HepG2 (cell line): Measurements from ENCODE around the gene EGFR. TPM values are rescaled to one million over a fixed set of nuclear protein-coding genes. Genes with fewer than 3 reads are reported as not detected.
A peak's percentile ranks its signal among the peaks of the same experiment; 100 is the strongest.

Experiments used
- ATAC-seq: fragments of 200-7000 bp; cut with Tn5 transposase; 3 replicates; pipeline ENCODE4 v1.9.1; 2020; ENCODE audit warnings: mild to moderate bottlenecking, moderate library complexity
- BruUV-seq: library from RNA; stranded (reverse); fragments of 400-500 nt; replicated peaks from 2 replicates; lab custom pipeline; 2021; lab: Mats Ljungman, UMichigan
- CTCF ChIA-PET: fragments of 300-600 bp; formaldehyde crosslinking; extraction: SDS; loops from one replicate; lab custom pipeline; 2021; ENCODE audit warnings: low total read pairs, inconsistent platforms, low intra/inter-chr PET ratio; lab: Yijun Ruan, JAX
- POLR2A ChIA-PET: fragments of 350-600 bp; sonication (Branson Sonifier 250); formaldehyde crosslinking; loops from one replicate; lab custom pipeline; 2020; ENCODE audit warnings: antibody characterized with exemption, inconsistent platforms; lab: Yijun Ruan, JAX
- DNase-seq: peaks from one replicate; pipeline ENCODE4 v3.0.0-alpha.2; 2015; ENCODE audit warnings: low spot score
- FAIRE-seq: peaks from 3 replicates; lab custom pipeline; 2011; peaks lifted over from hg19 to GRCh38; lab: Jason Lieb, UNC
- H2AFZ ChIP-seq: one replicate; pipeline ENCODE4 v1.6.1; 2011; ENCODE audit warnings: low read length, inconsistent platforms
- H3K27ac ChIP-seq: fragments of 300-600 bp; 3 replicates; pipeline ENCODE4 v1.8.0; 2011; ENCODE audit warnings: mixed run types, mild to moderate bottlenecking, mixed read lengths, low read length, inconsistent platforms; ENCODE audit not compliant: insufficient read depth; ENCODE audit errors: extremely low read length
- H3K27me3 ChIP-seq, 2 experiments: fragments of 200-600 bp in 1 of 2; 2 replicates in 1 of 2; 3 replicates in 1 of 2; pipeline versions ENCODE4 v1.6.0 to v1.8.0; 2011; ENCODE audit warnings: low read length in 2 of 2, mild to moderate bottlenecking in 2 of 2, moderate library complexity in 2 of 2, inconsistent platforms in 1 of 2; ENCODE audit not compliant: insufficient read depth in 2 of 2, control insufficient read depth in 1 of 2
- H3K36me3 ChIP-seq, 2 experiments: fragments of 200-600 bp in 1 of 2; replicated peaks in 1 of 2; 2 replicates in 1 of 2; 3 replicates in 1 of 2; pipeline versions ENCODE4 v1.5.1 to v1.8.0; 2011; ENCODE audit warnings: low read length in 2 of 2, inconsistent platforms in 1 of 2; ENCODE audit not compliant: insufficient read depth in 2 of 2, control insufficient read depth in 1 of 2
- H3K4me1 ChIP-seq: 2 replicates; pipeline ENCODE4 v1.5.1; 2012; ENCODE audit warnings: low read length, inconsistent platforms; ENCODE audit not compliant: insufficient read depth
- H3K4me2 ChIP-seq: 2 replicates; pipeline ENCODE4 v1.6.0; 2011; ENCODE audit warnings: low read depth, low read length, inconsistent platforms
- H3K4me3 ChIP-seq, 3 experiments: fragments of 200-600 bp in 1 of 3; sonication (generic), shearing (Covaris generic) in 1 of 3; replicated peaks in 1 of 3; 2 replicates each; pipeline ENCODE4 v1.5.1; 2011 to 2016; ENCODE audit warnings: low read length in 3 of 3, inconsistent platforms in 2 of 3, low read depth in 2 of 3, mild to moderate bottlenecking in 2 of 3, control low read depth in 1 of 3, mixed read lengths in 1 of 3; ENCODE audit not compliant: insufficient read depth in 1 of 3
- H3K79me2 ChIP-seq: one replicate; pipeline ENCODE4 v1.6.1; 2011; ENCODE audit warnings: low read length, inconsistent platforms; ENCODE audit not compliant: insufficient read depth
- H3K9ac ChIP-seq: 2 replicates; pipeline ENCODE4 v1.6.0; 2011; ENCODE audit warnings: mild to moderate bottlenecking, low read depth, low read length, inconsistent platforms; ENCODE audit not compliant: insufficient read depth
- H3K9me3 ChIP-seq: 2 replicates; pipeline ENCODE4 v1.5.1; 2012; ENCODE audit warnings: mild to moderate bottlenecking, low read length
- H4K20me1 ChIP-seq: 2 replicates; pipeline ENCODE4 v1.6.0; 2011; ENCODE audit warnings: inconsistent platforms, mild to moderate bottlenecking, low read length, moderate library complexity; ENCODE audit not compliant: insufficient read depth
- IKZF4 ChIP-seq: sonication (generic); formaldehyde crosslinking; IDR thresholded peaks from 2 replicates; pipeline ENCODE4 v1.5.1; 2020; ENCODE audit warnings: borderline replicate concordance, mild to moderate bottlenecking, low read depth, missing genetic modification reagents; ENCODE audit errors: not compliant biosample characterization
- NBN ChIP-seq: fragments of 450-650 bp; conservative IDR thresholded peaks from 2 replicates; pipeline ENCODE4 v1.6.1; 2017
- NR2C2 ChIP-seq: sonication (generic); formaldehyde crosslinking; IDR thresholded peaks from 2 replicates; pipeline ENCODE4 v1.4.0; 2020; ENCODE audit warnings: missing genetic modification reagents, mild to moderate bottlenecking, moderate library complexity, borderline replicate concordance
- RFX5 ChIP-seq: IDR thresholded peaks from 2 replicates; pipeline ENCODE4 v1.6.1; 2011; ENCODE audit warnings: low read depth, low read length, improper control_type of control experiment
- TOE1 ChIP-seq: sonication (generic); formaldehyde crosslinking; IDR thresholded peaks from 2 replicates; pipeline ENCODE4 v1.4.0; 2020; ENCODE audit warnings: mild to moderate bottlenecking, missing genetic modification reagents
- ZBTB4 ChIP-seq: sonication (generic); formaldehyde crosslinking; IDR thresholded peaks from 2 replicates; pipeline ENCODE4 v1.4.0; 2020; ENCODE audit warnings: missing genetic modification reagents, mild to moderate bottlenecking, borderline replicate concordance
- ZMYM2 ChIP-seq: sonication (generic); formaldehyde crosslinking; IDR thresholded peaks from 2 replicates; pipeline ENCODE4 v1.8.0; 2022; ENCODE audit warnings: mild to moderate bottlenecking, missing genetic modification reagents
- ZNF557 ChIP-seq: sonication (generic); formaldehyde crosslinking; IDR thresholded peaks from 2 replicates; pipeline ENCODE4 v1.4.0; 2020; ENCODE audit warnings: missing genetic modification reagents
- WGBS: methylation state at CpG from one replicate; pipeline ENCODE4 v1.1.6; 2017; ENCODE audit warnings: low lambda C conversion rate; 5-methylcytosine and 5-hydroxymethylcytosine counted together
- in situ Hi-C: cut with HindIII; loops from 2 replicates; pipeline ENCODE4 v1.10.0; 2017; ENCODE audit warnings: low pct_unique_long_range_greater_than_20kb; ENCODE audit not compliant: extremely low pct_ligation_motif_present
- intact Hi-C: fragments of 100-400 bp; cut with micrococcal nuclease; formaldehyde crosslinking; loops from one replicate; pipeline ENCODE4 v1.10.0; 2022; ENCODE audit not compliant: unreplicated experiment
- polyA plus RNA-seq, 8 experiments: library from polyadenylated mRNA; depleted of rRNA in 3 of 8; stranded (reverse) in 7 of 8; unstranded in 1 of 8; fragments of >200 nt; fragmentation: Illumina TruSeq in 4 of 8; extraction: Trizol in 4 of 8; gene quantifications; 2 replicates each; pipeline versions ENCODE4 v1.2.1 to v1.2.3, GENCODE V29; 2011 to 2016; ENCODE audit warnings: low read depth in 4 of 8, missing spikeins in 1 of 8, mixed read lengths in 1 of 8; ENCODE audit not compliant: insufficient read depth in 1 of 8
- total RNA-seq, 5 experiments: library from RNA; depleted of rRNA; stranded (reverse); fragments of >200 nt; fragmentation: Illumina TruSeq; extraction: Trizol; gene quantifications; 2 replicates each; pipeline ENCODE4 v1.2.3, GENCODE V29; 2016; ENCODE audit warnings: low read depth in 1 of 5
- TF ChIP-seq, protein P1 (sequence below): sonication (generic); formaldehyde crosslinking; IDR thresholded peaks from 2 replicates; pipeline ENCODE4 v1.5.0; 2020; ENCODE audit warnings: mild to moderate bottlenecking, missing genetic modification reagents
- TF ChIP-seq, protein P2 (sequence below): sonication (generic); formaldehyde crosslinking; IDR thresholded peaks from 2 replicates; pipeline ENCODE4 v1.5.1; 2020; ENCODE audit warnings: mild to moderate bottlenecking, missing genetic modification reagents, borderline replicate concordance

Gene EGFR
- total and polyA plus RNA-seq, 2 of the 13 experiments (the other 11 are each of a cell fraction or from before 2014, with no cell fraction given), result 7.0 to 10.0 TPM

DNA sequence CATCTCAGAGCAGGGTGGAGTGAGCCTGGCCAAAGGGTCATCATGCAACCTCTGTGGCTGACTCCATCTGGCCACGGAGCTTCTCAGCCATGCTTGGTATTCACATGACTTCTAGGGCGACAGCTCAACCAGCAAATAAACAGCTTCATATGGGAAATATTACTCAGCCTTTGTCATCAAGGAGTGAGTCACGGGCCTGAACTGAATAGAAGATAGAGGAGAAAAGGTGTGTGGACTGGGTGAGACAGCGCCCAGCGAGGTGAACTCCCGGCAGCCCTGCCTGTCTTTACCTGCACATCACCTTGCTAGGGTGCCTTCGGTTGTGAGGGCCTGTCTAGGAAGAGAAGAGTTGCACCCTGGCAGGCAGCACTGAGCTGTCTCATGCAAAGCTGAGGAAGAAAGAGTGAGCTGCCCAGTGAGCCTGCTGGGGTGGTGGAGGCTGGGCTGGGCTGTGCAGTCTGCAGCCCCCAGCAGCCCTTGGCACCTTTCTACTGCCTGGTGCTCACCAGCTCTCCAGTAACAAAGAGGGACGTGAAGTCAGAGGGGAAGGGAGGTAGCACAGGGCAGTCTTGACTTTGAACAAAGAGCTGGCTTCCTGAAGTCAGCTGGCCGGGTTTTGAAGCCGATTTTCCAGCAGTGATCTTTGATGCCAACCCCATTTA lies 114.2 kb downstream of the EGFR start:
- in situ Hi-C loops (no loop called here), intact Hi-C loops (loop anchor here (1.0 to 10.0 kb wide), 8 partner anchors 46 to 361 kb away; partner anchors contain the start of gene EGFR)
- peak; percentile 54 for ATAC-seq
- TSS peak; percentile 41 for BruUV-seq
- Histone ChIP-seq H3K9ac (peak overlapping the region; percentile 62), H3K27me3 (no peaks in the 10 kb centered on the region), H3K9me3 (no peaks in the 10 kb centered on the region), H3K36me3 (no peaks in the 10 kb centered on the region), H3K27ac (peak overlapping the region; percentile 52), H3K4me3 (peak overlapping the region in 2 of 3 experiments; percentile 2 to 63; a peak in 3 of 6 replicates), H3K4me2 (peak overlapping the region; percentile 83), H4K20me1 (no peaks in the 10 kb centered on the region), H2AFZ (peak overlapping the region; percentile 6), H3K79me2 (no peaks in the 10 kb centered on the region), H3K4me1 (peaks cover 59% of the 10 kb centered on the region)
- POLR2A ChIA-PET, result interaction anchor here (0.8 to 3.1 kb wide), 13 partner anchors 41 to 374 kb away, joined by 3 to 30 read pairs (median 5); partner anchors contain the start of genes EGFR and SEC61G
- DNase-seq, result peak; percentile 75
- WGBS, result 13% methylated on average over 10 of the region's 10 CpGs
- peak; percentile 28 for FAIRE-seq
- CTCF ChIA-PET, result no interaction called here
- TF ChIP-seq ZNF557 (CRISPR knock-in tag), result no peak
- TF ChIP-seq, protein P1, sequence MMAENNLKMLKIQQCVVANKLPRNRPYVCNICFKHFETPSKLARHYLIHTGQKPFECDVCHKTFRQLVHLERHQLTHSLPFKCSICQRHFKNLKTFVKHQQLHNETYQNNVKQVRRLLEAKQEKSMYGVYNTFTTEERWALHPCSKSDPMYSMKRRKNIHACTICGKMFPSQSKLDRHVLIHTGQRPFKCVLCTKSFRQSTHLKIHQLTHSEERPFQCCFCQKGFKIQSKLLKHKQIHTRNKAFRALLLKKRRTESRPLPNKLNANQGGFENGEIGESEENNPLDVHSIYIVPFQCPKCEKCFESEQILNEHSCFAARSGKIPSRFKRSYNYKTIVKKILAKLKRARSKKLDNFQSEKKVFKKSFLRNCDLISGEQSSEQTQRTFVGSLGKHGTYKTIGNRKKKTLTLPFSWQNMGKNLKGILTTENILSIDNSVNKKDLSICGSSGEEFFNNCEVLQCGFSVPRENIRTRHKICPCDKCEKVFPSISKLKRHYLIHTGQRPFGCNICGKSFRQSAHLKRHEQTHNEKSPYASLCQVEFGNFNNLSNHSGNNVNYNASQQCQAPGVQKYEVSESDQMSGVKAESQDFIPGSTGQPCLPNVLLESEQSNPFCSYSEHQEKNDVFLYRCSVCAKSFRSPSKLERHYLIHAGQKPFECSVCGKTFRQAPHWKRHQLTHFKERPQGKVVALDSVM, result no peak
- no peak for TF ChIP-seq RFX5
- 0 out of 2 replicates have a peak, but pooled peaks have one; percentile 24 for TF ChIP-seq NR2C2
- TF ChIP-seq TOE1 (CRISPR knock-in tag), result no peak
- TF ChIP-seq NBN, result no peak
- TF ChIP-seq IKZF4 (CRISPR knock-in tag), result no peak
- TF ChIP-seq ZMYM2 (CRISPR knock-in tag), result no peak
- no peak for TF ChIP-seq ZBTB4 (CRISPR knock-in tag)
- TF ChIP-seq, protein P2, sequence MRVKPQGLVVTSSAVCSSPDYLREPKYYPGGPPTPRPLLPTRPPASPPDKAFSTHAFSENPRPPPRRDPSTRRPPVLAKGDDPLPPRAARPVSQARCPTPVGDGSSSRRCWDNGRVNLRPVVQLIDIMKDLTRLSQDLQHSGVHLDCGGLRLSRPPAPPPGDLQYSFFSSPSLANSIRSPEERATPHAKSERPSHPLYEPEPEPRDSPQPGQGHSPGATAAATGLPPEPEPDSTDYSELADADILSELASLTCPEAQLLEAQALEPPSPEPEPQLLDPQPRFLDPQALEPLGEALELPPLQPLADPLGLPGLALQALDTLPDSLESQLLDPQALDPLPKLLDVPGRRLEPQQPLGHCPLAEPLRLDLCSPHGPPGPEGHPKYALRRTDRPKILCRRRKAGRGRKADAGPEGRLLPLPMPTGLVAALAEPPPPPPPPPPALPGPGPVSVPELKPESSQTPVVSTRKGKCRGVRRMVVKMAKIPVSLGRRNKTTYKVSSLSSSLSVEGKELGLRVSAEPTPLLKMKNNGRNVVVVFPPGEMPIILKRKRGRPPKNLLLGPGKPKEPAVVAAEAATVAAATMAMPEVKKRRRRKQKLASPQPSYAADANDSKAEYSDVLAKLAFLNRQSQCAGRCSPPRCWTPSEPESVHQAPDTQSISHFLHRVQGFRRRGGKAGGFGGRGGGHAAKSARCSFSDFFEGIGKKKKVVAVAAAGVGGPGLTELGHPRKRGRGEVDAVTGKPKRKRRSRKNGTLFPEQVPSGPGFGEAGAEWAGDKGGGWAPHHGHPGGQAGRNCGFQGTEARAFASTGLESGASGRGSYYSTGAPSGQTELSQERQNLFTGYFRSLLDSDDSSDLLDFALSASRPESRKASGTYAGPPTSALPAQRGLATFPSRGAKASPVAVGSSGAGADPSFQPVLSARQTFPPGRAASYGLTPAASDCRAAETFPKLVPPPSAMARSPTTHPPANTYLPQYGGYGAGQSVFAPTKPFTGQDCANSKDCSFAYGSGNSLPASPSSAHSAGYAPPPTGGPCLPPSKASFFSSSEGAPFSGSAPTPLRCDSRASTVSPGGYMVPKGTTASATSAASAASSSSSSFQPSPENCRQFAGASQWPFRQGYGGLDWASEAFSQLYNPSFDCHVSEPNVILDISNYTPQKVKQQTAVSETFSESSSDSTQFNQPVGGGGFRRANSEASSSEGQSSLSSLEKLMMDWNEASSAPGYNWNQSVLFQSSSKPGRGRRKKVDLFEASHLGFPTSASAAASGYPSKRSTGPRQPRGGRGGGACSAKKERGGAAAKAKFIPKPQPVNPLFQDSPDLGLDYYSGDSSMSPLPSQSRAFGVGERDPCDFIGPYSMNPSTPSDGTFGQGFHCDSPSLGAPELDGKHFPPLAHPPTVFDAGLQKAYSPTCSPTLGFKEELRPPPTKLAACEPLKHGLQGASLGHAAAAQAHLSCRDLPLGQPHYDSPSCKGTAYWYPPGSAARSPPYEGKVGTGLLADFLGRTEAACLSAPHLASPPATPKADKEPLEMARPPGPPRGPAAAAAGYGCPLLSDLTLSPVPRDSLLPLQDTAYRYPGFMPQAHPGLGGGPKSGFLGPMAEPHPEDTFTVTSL, result 0 out of 2 replicates have a peak, but pooled peaks have one; percentile 0
